ENCODE measurements around the gene CRYBA4.

Gene CRYBA4

GRCh38 chr22:26615830-26616435 lies 5.8 kb upstream of the CRYBA4 start:
- H3K9ac ChIP-seq (ENCODE audit: low read length): no peak overlapping the region
- H3K4me1 ChIP-seq (ENCODE audit: low read length): peaks cover 15% of the 10 kb centered on the region
- no peaks in the 10 kb centered on the region for H3K79me2 ChIP-seq (ENCODE audit: low read length)
- H3K36me3 ChIP-seq (replicated peaks; ENCODE audit: low read depth, low read length): no peaks in the 10 kb centered on the region
- no peak for TF ChIP-seq EZH2phosphoT487 (IDR thresholded peaks at IDR 0.05; ENCODE audit: low read depth)
- no peak for TF ChIP-seq CTCF (IDR thresholded peaks at IDR 0.05; ENCODE audit: low read depth, low read length)
- H4K20me1 ChIP-seq (ENCODE audit: insufficient read depth, low read length): no peaks in the 10 kb centered on the region
- H3K9me3 ChIP-seq (ENCODE audit: insufficient read depth, low read length): no peaks in the 10 kb centered on the region
- no peak overlapping the region for H3K27ac ChIP-seq (ENCODE audit: low read length)
- H3K4me3 ChIP-seq (ENCODE audit: low read length): no peak overlapping the region
- H2AFZ ChIP-seq (ENCODE audit: low read depth, low read length): no peak overlapping the region
- H3K27me3 ChIP-seq (ENCODE audit: low read depth, low read length): peaks cover 4% of the 10 kb centered on the region
- H3K4me2 ChIP-seq (ENCODE audit: low read length): no peak overlapping the region

- H4K20me1 ChIP-seq (ENCODE audit: insufficient read depth, low read length): no peaks in the 10 kb centered on the region
- TF ChIP-seq EZH2phosphoT487 (IDR thresholded peaks at IDR 0.05; ENCODE audit: low read depth) (no peak), CTCF (IDR thresholded peaks at IDR 0.05; ENCODE audit: low read depth, low read length) (no peak)
- H3K9me3 ChIP-seq (ENCODE audit: insufficient read depth, low read length): no peaks in the 10 kb centered on the region
- H3K9ac ChIP-seq (ENCODE audit: low read length): no peak overlapping the region
- no peaks in the 10 kb centered on the region for H3K79me2 ChIP-seq (ENCODE audit: low read length)
- peaks cover 4% of the 10 kb centered on the region for H3K27me3 ChIP-seq (ENCODE audit: low read depth, low read length)
- no peak overlapping the region for H2AFZ ChIP-seq (ENCODE audit: low read depth, low read length)
- peaks cover 12% of the 10 kb centered on the region for H3K4me1 ChIP-seq (ENCODE audit: low read length)
- H3K4me2 ChIP-seq (ENCODE audit: low read length): no peak overlapping the region
- no peak overlapping the region for H3K4me3 ChIP-seq (ENCODE audit: low read length)
- no peaks in the 10 kb centered on the region for H3K36me3 ChIP-seq (replicated peaks; ENCODE audit: low read depth, low read length)
- H3K27ac ChIP-seq (ENCODE audit: low read length): no peak overlapping the region
Observed at GRCh38 chr22:26616650-26617049, 5.1 kb upstream of the CRYBA4 start.

GRCh38 chr22:26617271-26618199 lies 4.2 kb upstream of the CRYBA4 start, which contains the start of gene CRYBB1:
TSS of gene CRYBB1 (minus strand) at chr22:26618027. CDS start at chr22:26616319, 1,708 bp downstream.
- Histone ChIP-seq H3K9me3 (ENCODE audit: insufficient read depth, low read length) (no peaks in the 10 kb centered on the region), H3K4me2 (ENCODE audit: low read length) (no peak within 1 kb of the TSS), H3K36me3 (replicated peaks; ENCODE audit: low read depth, low read length) (no peaks in the 10 kb centered on the region), H3K9ac (ENCODE audit: low read length) (no peak within 1 kb of the TSS), H3K27me3 (ENCODE audit: low read depth, low read length) (peaks cover 4% of the 10 kb centered on the region), H3K27ac (ENCODE audit: low read length) (no peak within 1 kb of the TSS), H4K20me1 (ENCODE audit: insufficient read depth, low read length) (no peaks in the 10 kb centered on the region), H3K79me2 (ENCODE audit: low read length) (no peaks in the 10 kb centered on the region), H3K4me3 (ENCODE audit: low read length) (no peak within 1 kb of the TSS), H2AFZ (ENCODE audit: low read depth, low read length) (0 out of 2 replicates have a peak within 1 kb of the TSS, but pooled peaks have one; percentile 46), H3K4me1 (ENCODE audit: low read length) (peaks cover 12% of the 10 kb centered on the region)
- no peak for TF ChIP-seq EZH2phosphoT487 (IDR thresholded peaks at IDR 0.05; ENCODE audit: low read depth)
- no peak for TF ChIP-seq CTCF (IDR thresholded peaks at IDR 0.05; ENCODE audit: low read depth, low read length)

- Histone ChIP-seq H2AFZ (ENCODE audit: low read depth, low read length) (no peak overlapping the region), H3K9me3 (ENCODE audit: insufficient read depth, low read length) (no peaks in the 10 kb centered on the region), H4K20me1 (ENCODE audit: insufficient read depth, low read length) (no peaks in the 10 kb centered on the region), H3K4me1 (ENCODE audit: low read length) (peaks cover 12% of the 10 kb centered on the region), H3K4me2 (ENCODE audit: low read length) (no peak overlapping the region), H3K27ac (ENCODE audit: low read length) (no peak overlapping the region), H3K4me3 (ENCODE audit: low read length) (no peak overlapping the region), H3K9ac (ENCODE audit: low read length) (no peak overlapping the region), H3K27me3 (ENCODE audit: low read depth, low read length) (peaks cover 4% of the 10 kb centered on the region), H3K79me2 (ENCODE audit: low read length) (no peaks in the 10 kb centered on the region), H3K36me3 (replicated peaks; ENCODE audit: low read depth, low read length) (no peaks in the 10 kb centered on the region)
- no peak for TF ChIP-seq CTCF (IDR thresholded peaks at IDR 0.05; ENCODE audit: low read depth, low read length)
Observed at GRCh38 chr22:26618455-26618854, 3.3 kb upstream of the CRYBA4 start.

Measured in OCI-LY3 (cell line).